ENCODE data around the gene ZNF19.

DNA sequence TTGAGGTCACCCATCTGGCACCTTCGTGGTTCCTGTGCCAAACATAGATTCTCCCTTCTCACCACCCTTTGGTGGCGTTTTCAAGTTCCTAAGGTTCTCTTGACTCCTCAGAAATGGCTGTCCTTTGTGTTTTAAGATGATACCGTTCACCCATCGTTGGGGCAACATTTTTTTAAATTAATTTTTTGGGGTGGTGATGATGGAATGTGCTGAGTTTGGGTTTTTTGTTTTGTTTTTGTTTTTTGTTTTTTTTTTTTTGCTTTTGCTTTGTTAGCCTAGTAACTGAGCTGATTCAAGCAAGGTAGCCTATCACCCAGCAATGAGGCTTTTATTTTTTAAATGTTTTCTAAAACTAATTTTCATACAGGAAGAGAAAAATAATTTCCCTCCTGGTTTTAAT is 39.7 kb upstream of the ZNF19 start:
- TF ChIP-seq, protein P1, sequence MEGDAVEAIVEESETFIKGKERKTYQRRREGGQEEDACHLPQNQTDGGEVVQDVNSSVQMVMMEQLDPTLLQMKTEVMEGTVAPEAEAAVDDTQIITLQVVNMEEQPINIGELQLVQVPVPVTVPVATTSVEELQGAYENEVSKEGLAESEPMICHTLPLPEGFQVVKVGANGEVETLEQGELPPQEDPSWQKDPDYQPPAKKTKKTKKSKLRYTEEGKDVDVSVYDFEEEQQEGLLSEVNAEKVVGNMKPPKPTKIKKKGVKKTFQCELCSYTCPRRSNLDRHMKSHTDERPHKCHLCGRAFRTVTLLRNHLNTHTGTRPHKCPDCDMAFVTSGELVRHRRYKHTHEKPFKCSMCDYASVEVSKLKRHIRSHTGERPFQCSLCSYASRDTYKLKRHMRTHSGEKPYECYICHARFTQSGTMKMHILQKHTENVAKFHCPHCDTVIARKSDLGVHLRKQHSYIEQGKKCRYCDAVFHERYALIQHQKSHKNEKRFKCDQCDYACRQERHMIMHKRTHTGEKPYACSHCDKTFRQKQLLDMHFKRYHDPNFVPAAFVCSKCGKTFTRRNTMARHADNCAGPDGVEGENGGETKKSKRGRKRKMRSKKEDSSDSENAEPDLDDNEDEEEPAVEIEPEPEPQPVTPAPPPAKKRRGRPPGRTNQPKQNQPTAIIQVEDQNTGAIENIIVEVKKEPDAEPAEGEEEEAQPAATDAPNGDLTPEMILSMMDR (IDR thresholded peaks at IDR 0.05) = no peak
- no peak for TF ChIP-seq POLR2A (IDR thresholded peaks at IDR 0.05)

All from right lobe of liver (tissue), 4 donors.